ENCODE data around the gene TMED5. TPM values are rescaled to one million over a fixed set of nuclear protein-coding genes. Genes with fewer than 3 reads are reported as not detected.
"Not testable (repeated sequence)": the region's sequence is repeated elsewhere in the genome, so short reads cannot be mapped to it uniquely, and the experiment has no call there.

Gene TMED5
- polyA plus RNA-seq = 31.9 TPM

GRCh38 chr1:93179886-93180722 lies at the start of gene TMED5:
Gene TMED5, minus strand, starts transcription at chr1:93180413. Its CDS starts 171 bp downstream, at chr1:93180242.
- Mint-ChIP-seq H3K4me3 (peak within 1 kb of the TSS; percentile 81 to 99 (median 96)), H3K27me3 (no peaks in the 10 kb centered on the region), H3K36me3 (peaks cover 3% of the 10 kb centered on the region), H3K4me1 (peaks cover 28 to 41% (median 40%) of the 10 kb centered on the region in 3 donors), H3K27ac (peak within 1 kb of the TSS; percentile 75 to 99 (median 90)), H3K9me3 (no peaks in the 10 kb centered on the region)

- H3K4me1 Mint-ChIP-seq = peaks cover 15 to 17% (median 16%) of the 10 kb centered on the region in 3 donors
- H3K9me3 Mint-ChIP-seq = no peaks in the 10 kb centered on the region
- peaks cover 2% of the 10 kb centered on the region for H3K36me3 Mint-ChIP-seq
- no peaks in the 10 kb centered on the region for H3K27me3 Mint-ChIP-seq
- H3K27ac Mint-ChIP-seq = no peak overlapping the region
- no peak overlapping the region for H3K4me3 Mint-ChIP-seq
Observed at GRCh38 chr1:93223023-93223675, 42.9 kb upstream of the TMED5 start.

- Mint-ChIP-seq H3K4me3 (no peak overlapping the region), H3K9me3 (no peaks in the 10 kb centered on the region), H3K27me3 (no peaks in the 10 kb centered on the region), H3K36me3 (peaks cover 2% of the 10 kb centered on the region), H3K27ac (no peak overlapping the region), H3K4me1 (peaks cover 15 to 17% (median 16%) of the 10 kb centered on the region in 3 donors)
Observed at GRCh38 chr1:93221913-93222312, 41.7 kb upstream of the TMED5 start.

- H3K27ac Mint-ChIP-seq = peak overlapping the region in 1 of 3 donors; percentile 3
- H3K4me1 Mint-ChIP-seq = peaks cover 15 to 16% (median 15%) of the 10 kb centered on the region in 3 donors
- peak overlapping the region in 2 of 4 donors; percentile 30 to 63 for H3K4me3 Mint-ChIP-seq
- not testable (repeated sequence) for H3K9me3 Mint-ChIP-seq, H3K27me3 Mint-ChIP-seq, H3K36me3 Mint-ChIP-seq
Observed at GRCh38 chr1:93220716-93221115, 40.5 kb upstream of the TMED5 start.

- H3K4me1 Mint-ChIP-seq = peaks cover 9 to 13% (median 11%) of the 10 kb centered on the region in 3 donors
- H3K27ac Mint-ChIP-seq = no peak overlapping the region
- peak overlapping the region; percentile 63 to 80 (median 70) for H3K4me3 Mint-ChIP-seq
- H3K9me3 Mint-ChIP-seq = no peaks in the 10 kb centered on the region
- no peaks in the 10 kb centered on the region for H3K27me3 Mint-ChIP-seq
- H3K36me3 Mint-ChIP-seq = peaks cover 2% of the 10 kb centered on the region
Observed at GRCh38 chr1:93219443-93219842, 39.2 kb upstream of the TMED5 start.

- Mint-ChIP-seq H3K4me1 (peaks cover 4 to 9% (median 9%) of the 10 kb centered on the region in 3 donors), H3K4me3 (no peak overlapping the region), H3K36me3 (peaks cover 10% of the 10 kb centered on the region), H3K27ac (peak overlapping the region in 1 of 3 donors; percentile 19), H3K27me3 (no peaks in the 10 kb centered on the region), H3K9me3 (no peaks in the 10 kb centered on the region)
Observed at GRCh38 chr1:93215322-93215721, 35.1 kb upstream of the TMED5 start.

- Mint-ChIP-seq H3K27ac (no peak overlapping the region), H3K36me3 (peaks cover 17% of the 10 kb centered on the region), H3K9me3 (no peaks in the 10 kb centered on the region), H3K4me1 (no peaks in the 10 kb centered on the region), H3K27me3 (no peaks in the 10 kb centered on the region), H3K4me3 (no peak overlapping the region)
Observed at GRCh38 chr1:93207211-93207610, 27.0 kb upstream of the TMED5 start.

GRCh38 chr1:93206567-93206954 lies 26.3 kb upstream of the TMED5 start:
- no peak overlapping the region for H3K27ac Mint-ChIP-seq
- H3K36me3 Mint-ChIP-seq = peaks cover 17% of the 10 kb centered on the region
- no peak overlapping the region for H3K4me3 Mint-ChIP-seq
- no peaks in the 10 kb centered on the region for H3K4me1 Mint-ChIP-seq
- H3K27me3 Mint-ChIP-seq = no peaks in the 10 kb centered on the region
- no peaks in the 10 kb centered on the region for H3K9me3 Mint-ChIP-seq

DNA sequence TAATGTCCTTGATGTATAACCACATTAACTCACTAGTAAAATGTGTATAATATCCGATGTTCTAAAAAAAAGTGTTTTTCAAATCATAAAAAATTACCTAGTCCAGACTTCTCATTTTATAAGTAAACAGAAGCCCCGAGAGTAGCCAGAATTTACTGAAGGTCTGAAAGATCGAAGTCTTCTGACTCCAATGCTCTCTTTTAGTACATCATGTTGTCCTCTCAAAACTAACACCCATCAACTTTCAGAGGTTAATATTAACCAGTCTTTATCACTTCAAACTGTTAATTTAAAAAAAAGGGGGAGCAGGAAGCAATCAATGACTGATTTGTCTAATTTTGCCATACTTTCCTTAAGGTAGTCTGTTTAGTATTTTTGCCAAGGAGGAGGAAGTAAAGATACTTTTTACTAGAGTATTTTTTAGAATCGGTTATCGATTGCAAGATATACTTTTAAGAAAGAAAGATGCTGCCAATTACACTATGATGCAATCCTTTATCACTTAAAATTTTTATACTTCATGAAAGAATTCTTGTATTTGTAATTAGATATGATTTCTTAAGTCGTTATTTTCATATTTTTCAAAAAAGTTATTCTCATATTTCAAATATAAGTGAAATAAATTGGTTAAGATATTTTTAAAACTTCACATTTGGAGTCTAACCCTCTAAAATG lies 25.8 kb upstream of the TMED5 start:
- Mint-ChIP-seq H3K4me3 (no peak overlapping the region), H3K4me1 (no peaks in the 10 kb centered on the region), H3K27ac (no peak overlapping the region)

DNA sequence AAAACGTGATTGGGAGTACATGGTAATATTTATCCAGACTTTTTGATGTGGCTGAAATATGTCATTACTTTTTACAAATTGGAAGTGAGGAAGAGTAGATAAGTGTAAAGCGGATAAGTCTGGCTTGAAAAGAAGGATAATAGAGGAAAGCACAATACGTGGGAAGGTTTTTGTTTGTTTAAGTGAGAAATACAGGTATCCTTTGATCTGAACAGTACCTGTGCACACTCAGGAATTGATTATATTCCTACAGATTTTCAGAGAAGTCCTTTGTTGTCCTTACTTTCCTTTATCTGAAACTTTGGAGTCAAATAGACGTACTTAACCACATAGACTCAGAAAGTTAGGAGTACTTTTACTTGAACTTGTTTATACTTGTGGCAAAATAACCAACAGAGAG lies 20.5 kb upstream of the TMED5 start:
- Mint-ChIP-seq H3K9me3 (no peaks in the 10 kb centered on the region), H3K36me3 (peaks cover 12% of the 10 kb centered on the region), H3K4me1 (no peaks in the 10 kb centered on the region), H3K4me3 (no peak overlapping the region), H3K27ac (no peak overlapping the region), H3K27me3 (no peaks in the 10 kb centered on the region)

More for the DNA sequence above, 25.8 kb upstream of the TMED5 start:
- H3K27me3 Mint-ChIP-seq = no peaks in the 10 kb centered on the region
- H3K36me3 Mint-ChIP-seq = peaks cover 15% of the 10 kb centered on the region
- H3K9me3 Mint-ChIP-seq = no peaks in the 10 kb centered on the region

GRCh38 chr1:93200086-93200620 lies 19.9 kb upstream of the TMED5 start:
- H3K27me3 Mint-ChIP-seq = no peaks in the 10 kb centered on the region
- H3K27ac Mint-ChIP-seq = no peak overlapping the region
- H3K4me3 Mint-ChIP-seq = no peak overlapping the region
- H3K36me3 Mint-ChIP-seq = peaks cover 13% of the 10 kb centered on the region
- H3K9me3 Mint-ChIP-seq = no peaks in the 10 kb centered on the region
- H3K4me1 Mint-ChIP-seq = no peaks in the 10 kb centered on the region

GRCh38 chr1:93199150-93199549 lies 18.9 kb upstream of the TMED5 start:
- no peak overlapping the region for H3K4me3 Mint-ChIP-seq
- H3K27ac Mint-ChIP-seq = no peak overlapping the region
- H3K9me3 Mint-ChIP-seq = no peaks in the 10 kb centered on the region
- no peaks in the 10 kb centered on the region for H3K27me3 Mint-ChIP-seq
- H3K4me1 Mint-ChIP-seq = no peaks in the 10 kb centered on the region
- peaks cover 13% of the 10 kb centered on the region for H3K36me3 Mint-ChIP-seq

GRCh38 chr1:93196591-93196990 lies 16.4 kb upstream of the TMED5 start:
- Mint-ChIP-seq H3K4me3 (no peak overlapping the region), H3K36me3 (peaks cover 13% of the 10 kb centered on the region), H3K4me1 (no peaks in the 10 kb centered on the region), H3K27me3 (no peaks in the 10 kb centered on the region), H3K27ac (no peak overlapping the region), H3K9me3 (no peaks in the 10 kb centered on the region)

- Mint-ChIP-seq H3K36me3 (peaks cover 10% of the 10 kb centered on the region), H3K27me3 (no peaks in the 10 kb centered on the region), H3K4me1 (peaks cover 3 to 9% (median 4%) of the 10 kb centered on the region in 3 donors), H3K4me3 (no peak overlapping the region), H3K27ac (no peak overlapping the region), H3K9me3 (no peaks in the 10 kb centered on the region)
Observed at GRCh38 chr1:93194231-93194990, 14.2 kb upstream of the TMED5 start.

Data from IgD-negative memory B cell (primary cell).